Activated naive CD8-positive, alpha-beta T cell treated with anti-CD3 and anti-CD28 coated beads, Interleukin-2, amount 50 U/mL, for 16 hours (primary cell): ENCODE measurements around the gene CDH22.

Experiments used
- DNase-seq: peaks from one replicate; pipeline ENCODE4 v3.0.0-alpha.2; 2020; ENCODE audit warnings: low read depth, low spot score

Gene CDH22

GRCh38 chr20:46215913-46216707 is 92.2 kb downstream of the CDH22 start:
- no peak for DNase-seq

- DNase-seq: no peak
Measured at GRCh38 chr20:46214824-46215488, 93.3 kb downstream of the CDH22 start.

GRCh38 chr20:46213946-46214823 is 94.1 kb downstream of the CDH22 start:
- no peak for DNase-seq

- DNase-seq: no peak
Measured at GRCh38 chr20:46212876-46213275, 95.4 kb downstream of the CDH22 start.

GRCh38 chr20:46212252-46212651 is 96.0 kb downstream of the CDH22 start:
- no peak for DNase-seq

GRCh38 chr20:46211331-46211722 is 97.0 kb downstream of the CDH22 start:
- DNase-seq: no peak

GRCh38 chr20:46210672-46211330 is 97.5 kb downstream of the CDH22 start:
- no peak for DNase-seq

GRCh38 chr20:46209930-46210671 is 98.2 kb downstream of the CDH22 start:
- DNase-seq: no peak

- DNase-seq: no peak
Measured at GRCh38 chr20:46207793-46208192, 100.5 kb downstream of the CDH22 start.

- no peak for DNase-seq
Measured at GRCh38 chr20:46206992-46207549, 101.2 kb downstream of the CDH22 start.

- DNase-seq: no peak
Measured at GRCh38 chr20:46206025-46206424, 102.3 kb downstream of the CDH22 start.

- DNase-seq: no peak
Measured at GRCh38 chr20:46205349-46205748, 102.9 kb downstream of the CDH22 start.

- no peak for DNase-seq
Measured at GRCh38 chr20:46204594-46205186, 103.6 kb downstream of the CDH22 start.

GRCh38 chr20:46203510-46203837 is 104.8 kb downstream of the CDH22 start:
- no peak for DNase-seq

GRCh38 chr20:46202766-46203509 is 105.4 kb downstream of the CDH22 start:
- DNase-seq: no peak

GRCh38 chr20:46200582-46201570 is 107.4 kb downstream of the CDH22 start:
- no peak for DNase-seq

GRCh38 chr20:46199198-46199597 is 109.1 kb downstream of the CDH22 start:
- no peak for DNase-seq

GRCh38 chr20:46196990-46197389 is 111.3 kb downstream of the CDH22 start:
- no peak for DNase-seq
